Natural killer cell treated with Interleukin-12 subunit alpha and Interleukin-12 subunit beta and Interleukin-15 and Interleukin-18, amount 100 ng/mL, for 72 hours (primary cell): ENCODE data around the gene CD209. TPM values are rescaled to one million over a fixed set of nuclear protein-coding genes. Genes with fewer than 3 reads are reported as not detected.
"Not testable (repeated sequence)": the region's sequence is repeated elsewhere in the genome, so short reads cannot be mapped to it uniquely, and the experiment has no call there.

Experiments
- ATAC-seq, 2 donors: fragments of 150-1000 bp; cut with Tn5 transposase in 1 of 2; sonication (Bioruptor Pico), chemical (Tn5 transposase) in 1 of 2; 2 replicates each; pipeline ENCODE4 v1.10.0; 2021
- DNase-seq: peaks from one replicate; pipeline ENCODE4 v3.0.0; 2022; ENCODE audit warnings: low spot score
- H3K27ac Mint-ChIP-seq, 2 donors: 1 replicate in 1 of 2; 2 replicates in 1 of 2; pipeline ENCODE4 v1.8.0; 2022; ENCODE audit warnings: mixed read lengths in 2 of 2, mild to moderate bottlenecking in 1 of 2, moderate library complexity in 1 of 2
- H3K27me3 Mint-ChIP-seq, 2 donors: 1 replicate in 1 of 2; 2 replicates in 1 of 2; pipeline ENCODE4 v1.8.0; 2022; ENCODE audit warnings: mixed read lengths in 2 of 2
- H3K36me3 Mint-ChIP-seq: one replicate; pipeline ENCODE4 v1.8.0; 2022; ENCODE audit warnings: mixed read lengths
- H3K4me1 Mint-ChIP-seq, 2 donors: 1 replicate in 1 of 2; 2 replicates in 1 of 2; pipeline ENCODE4 v1.8.0; 2022; ENCODE audit warnings: low read depth in 2 of 2, mixed read lengths in 2 of 2, mild to moderate bottlenecking in 1 of 2
- H3K4me3 Mint-ChIP-seq: one replicate; pipeline ENCODE4 v1.8.0; 2022; ENCODE audit warnings: mixed read lengths
- H3K9me3 Mint-ChIP-seq: 2 replicates; pipeline ENCODE4 v1.8.0; 2022; ENCODE audit warnings: mixed read lengths
- total RNA-seq, 2 donors: library from RNA; stranded (reverse); gene quantifications; one replicate each; pipeline ENCODE4 v1.2.3, GENCODE V29; 2022

The CD209 gene, protein sequence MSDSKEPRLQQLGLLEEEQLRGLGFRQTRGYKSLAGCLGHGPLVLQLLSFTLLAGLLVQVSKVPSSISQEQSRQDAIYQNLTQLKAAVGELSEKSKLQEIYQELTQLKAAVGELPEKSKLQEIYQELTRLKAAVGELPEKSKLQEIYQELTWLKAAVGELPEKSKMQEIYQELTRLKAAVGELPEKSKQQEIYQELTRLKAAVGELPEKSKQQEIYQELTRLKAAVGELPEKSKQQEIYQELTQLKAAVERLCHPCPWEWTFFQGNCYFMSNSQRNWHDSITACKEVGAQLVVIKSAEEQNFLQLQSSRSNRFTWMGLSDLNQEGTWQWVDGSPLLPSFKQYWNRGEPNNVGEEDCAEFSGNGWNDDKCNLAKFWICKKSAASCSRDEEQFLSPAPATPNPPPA
- not detected for total RNA-seq

DNA sequence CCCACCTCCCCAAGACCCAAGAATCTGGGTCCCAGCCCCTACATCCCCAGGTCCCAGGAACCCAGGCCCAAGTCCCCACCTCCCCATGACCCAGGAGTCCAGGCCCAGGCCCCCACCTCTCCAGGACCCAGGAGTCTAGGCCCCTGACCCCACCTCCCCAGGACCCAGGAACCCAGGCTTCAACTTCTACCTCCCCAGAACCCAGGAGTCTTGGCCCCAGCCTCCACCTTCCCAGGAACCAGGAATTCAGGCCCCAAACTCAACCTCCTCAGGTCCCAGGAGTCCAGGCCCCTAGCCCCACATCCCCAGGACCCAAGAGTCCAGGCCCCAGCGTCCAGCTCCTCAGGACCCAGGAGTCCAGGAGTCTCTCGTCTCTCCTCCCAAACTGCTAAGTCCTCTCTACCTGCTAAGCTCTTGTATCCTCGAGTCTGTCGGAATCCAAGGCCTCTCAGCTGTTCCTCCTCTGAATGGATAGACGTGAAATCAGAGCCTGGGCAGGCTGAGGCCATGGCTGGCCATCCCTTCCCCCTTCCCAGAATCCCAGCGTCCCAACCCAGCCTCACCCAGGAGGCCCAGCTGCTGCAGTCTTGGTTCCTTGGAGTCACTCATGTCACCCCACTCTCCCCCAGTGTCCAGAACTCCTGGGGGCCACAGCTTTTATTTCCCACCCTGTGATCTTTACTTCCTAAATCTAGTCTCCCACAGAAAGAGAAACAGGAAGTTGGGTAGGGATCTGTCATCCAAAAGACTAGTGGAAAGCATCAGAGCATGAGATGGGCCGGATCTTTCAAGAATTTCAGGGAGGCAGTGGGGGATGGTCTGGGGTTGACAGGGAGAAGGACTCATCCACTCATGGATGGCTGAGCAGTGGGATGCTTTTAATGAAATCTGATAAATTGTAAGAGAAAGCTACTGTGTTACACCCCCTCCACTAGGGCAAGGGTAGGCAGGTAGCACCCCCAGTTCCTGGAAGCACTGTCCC is at the start of gene CD209:
TSS of gene CD209 (minus strand) at position 632 of the 982 bp plus-strand sequence. CDS start at position 609, 23 bp downstream.
- no peak for ATAC-seq
- Mint-ChIP-seq H3K27me3 (peaks cover 25 to 26% of the 10 kb centered on the region in 2 donors), H3K9me3 (peaks cover 5% of the 10 kb centered on the region), H3K4me1 (peaks cover 14 to 15% of the 10 kb centered on the region in 2 donors), H3K36me3 (peaks cover 6% of the 10 kb centered on the region), H3K4me3 (no peak within 1 kb of the TSS), H3K27ac (no peak within 1 kb of the TSS)
- no peak for DNase-seq

DNA sequence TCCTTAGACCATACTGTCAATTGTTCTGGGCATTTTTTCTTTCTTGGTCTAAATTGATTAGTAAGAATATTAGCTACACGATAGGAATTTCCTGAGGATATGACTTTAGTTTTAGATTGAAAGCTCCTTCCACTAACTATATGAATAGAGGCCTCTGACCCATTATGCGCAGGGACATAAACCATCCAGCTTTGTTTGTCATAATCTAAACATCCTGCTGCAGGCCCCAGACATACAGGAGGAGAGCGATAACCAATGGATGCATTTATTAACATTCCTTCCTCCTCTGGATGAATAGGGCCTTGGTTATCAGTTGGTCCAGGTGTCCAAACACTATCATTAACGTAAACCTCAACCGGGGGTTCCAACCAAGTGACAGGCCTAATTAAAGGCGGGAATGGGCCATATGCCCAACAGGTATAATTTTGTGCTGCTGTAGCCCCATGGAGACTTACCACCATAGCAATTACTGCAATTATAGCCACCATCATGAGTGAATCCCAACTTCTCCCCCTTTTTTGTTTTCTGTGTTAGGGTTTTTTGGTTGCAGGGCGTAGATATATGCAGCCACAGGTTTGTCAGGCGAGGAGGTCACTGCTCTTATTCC is 48.3 kb upstream of the CD209 start:
- ATAC-seq (no peak), DNase-seq (no peak)
- Mint-ChIP-seq H3K4me1 (peaks cover 0 to 3% of the 10 kb centered on the region in 2 donors), H3K9me3 (no peaks in the 10 kb centered on the region), H3K4me3 (no peak overlapping the region), H3K27ac (no peak overlapping the region), H3K27me3 (peaks cover 14 to 24% of the 10 kb centered on the region in 2 donors), H3K36me3 (no peaks in the 10 kb centered on the region)

GRCh38 chr19:7793493-7793892 is 46.2 kb upstream of the CD209 start:
- ATAC-seq = no peak
- H3K27ac Mint-ChIP-seq = no peak overlapping the region

GRCh38 chr19:7792701-7793100 is 45.4 kb upstream of the CD209 start:
- H3K9me3 Mint-ChIP-seq, DNase-seq, H3K27ac Mint-ChIP-seq, H3K4me1 Mint-ChIP-seq, H3K36me3 Mint-ChIP-seq, H3K4me3 Mint-ChIP-seq, ATAC-seq: not testable (repeated sequence)
- H3K27me3 Mint-ChIP-seq = peaks cover 13 to 25% of the 10 kb centered on the region in 2 donors

More at GRCh38 chr19:7793493-7793892, 46.2 kb upstream of the CD209 start:
- Mint-ChIP-seq H3K9me3 (no peaks in the 10 kb centered on the region), H3K4me1 (no peaks in the 10 kb centered on the region), H3K27me3 (peaks cover 14 to 25% of the 10 kb centered on the region in 2 donors), H3K36me3 (no peaks in the 10 kb centered on the region), H3K4me3 (no peak overlapping the region)
- DNase-seq = no peak

GRCh38 chr19:7792281-7792680 is 44.9 kb upstream of the CD209 start:
- H3K9me3 Mint-ChIP-seq = no peaks in the 10 kb centered on the region
- no peak overlapping the region for H3K4me3 Mint-ChIP-seq
- ATAC-seq (no peak), DNase-seq (no peak)
- H3K27ac Mint-ChIP-seq = no peak overlapping the region
- peaks cover 0 to 2% of the 10 kb centered on the region in 2 donors for H3K4me1 Mint-ChIP-seq
- H3K27me3 Mint-ChIP-seq = peaks cover 13 to 23% of the 10 kb centered on the region in 2 donors
- H3K36me3 Mint-ChIP-seq = no peaks in the 10 kb centered on the region

- DNase-seq = no peak
- ATAC-seq = no peak
- H3K4me1 Mint-ChIP-seq = peaks cover 0 to 4% of the 10 kb centered on the region in 2 donors
Measured at GRCh38 chr19:7790416-7790815, 43.1 kb upstream of the CD209 start.

DNA sequence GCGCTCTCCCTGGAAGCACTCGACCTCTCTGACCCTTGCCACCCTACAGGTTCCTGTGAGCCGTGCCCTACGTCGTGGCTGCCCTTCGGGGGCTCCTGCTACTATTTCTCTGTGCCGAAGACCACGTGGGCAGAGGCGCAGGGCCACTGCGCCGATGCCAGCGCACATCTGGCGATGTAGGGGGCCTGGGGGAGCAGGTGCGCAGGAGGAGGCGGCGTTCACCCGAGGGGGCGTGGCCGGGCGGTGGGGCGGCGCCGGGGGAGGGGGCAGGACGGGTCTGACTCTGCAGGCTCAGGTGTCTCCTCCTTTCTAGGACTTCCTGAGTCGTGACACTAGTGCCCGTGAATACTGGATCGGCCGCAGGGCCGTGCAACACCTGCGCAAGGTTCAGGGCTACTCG is 42.1 kb upstream of the CD209 start:
- Mint-ChIP-seq H3K27me3 (peaks cover 18 to 26% of the 10 kb centered on the region in 2 donors), H3K36me3 (peaks cover 4% of the 10 kb centered on the region), H3K27ac (no peak overlapping the region), H3K4me3 (no peak overlapping the region), H3K4me1 (peaks cover 0 to 4% of the 10 kb centered on the region in 2 donors), H3K9me3 (no peaks in the 10 kb centered on the region)
- no peak for DNase-seq
- ATAC-seq = no peak

More at GRCh38 chr19:7790416-7790815, 43.1 kb upstream of the CD209 start:
- H3K9me3 Mint-ChIP-seq = no peaks in the 10 kb centered on the region
- H3K4me3 Mint-ChIP-seq = no peak overlapping the region
- H3K27me3 Mint-ChIP-seq = peaks cover 17 to 18% of the 10 kb centered on the region in 2 donors
- H3K36me3 Mint-ChIP-seq = no peaks in the 10 kb centered on the region
- H3K27ac Mint-ChIP-seq = no peak overlapping the region

- no peaks in the 10 kb centered on the region for H3K9me3 Mint-ChIP-seq
- H3K36me3 Mint-ChIP-seq = peaks cover 4% of the 10 kb centered on the region
- H3K27me3 Mint-ChIP-seq = peaks cover 23 to 31% of the 10 kb centered on the region in 2 donors
- H3K27ac Mint-ChIP-seq = no peak overlapping the region
- H3K4me3 Mint-ChIP-seq = no peak overlapping the region
- no peak for ATAC-seq
- peaks cover 0 to 6% of the 10 kb centered on the region in 2 donors for H3K4me1 Mint-ChIP-seq
- DNase-seq = no peak
Measured at GRCh38 chr19:7788933-7789323, 41.6 kb upstream of the CD209 start.

- ATAC-seq (no peak), DNase-seq (no peak)
- no peak overlapping the region for H3K27ac Mint-ChIP-seq
- peaks cover 4% of the 10 kb centered on the region for H3K36me3 Mint-ChIP-seq
- no peak overlapping the region for H3K4me3 Mint-ChIP-seq
- H3K27me3 Mint-ChIP-seq = peaks cover 29 to 37% of the 10 kb centered on the region in 2 donors
- peaks cover 0 to 8% of the 10 kb centered on the region in 2 donors for H3K4me1 Mint-ChIP-seq
- no peaks in the 10 kb centered on the region for H3K9me3 Mint-ChIP-seq
Measured at GRCh38 chr19:7788178-7788932, 41.0 kb upstream of the CD209 start.

DNA sequence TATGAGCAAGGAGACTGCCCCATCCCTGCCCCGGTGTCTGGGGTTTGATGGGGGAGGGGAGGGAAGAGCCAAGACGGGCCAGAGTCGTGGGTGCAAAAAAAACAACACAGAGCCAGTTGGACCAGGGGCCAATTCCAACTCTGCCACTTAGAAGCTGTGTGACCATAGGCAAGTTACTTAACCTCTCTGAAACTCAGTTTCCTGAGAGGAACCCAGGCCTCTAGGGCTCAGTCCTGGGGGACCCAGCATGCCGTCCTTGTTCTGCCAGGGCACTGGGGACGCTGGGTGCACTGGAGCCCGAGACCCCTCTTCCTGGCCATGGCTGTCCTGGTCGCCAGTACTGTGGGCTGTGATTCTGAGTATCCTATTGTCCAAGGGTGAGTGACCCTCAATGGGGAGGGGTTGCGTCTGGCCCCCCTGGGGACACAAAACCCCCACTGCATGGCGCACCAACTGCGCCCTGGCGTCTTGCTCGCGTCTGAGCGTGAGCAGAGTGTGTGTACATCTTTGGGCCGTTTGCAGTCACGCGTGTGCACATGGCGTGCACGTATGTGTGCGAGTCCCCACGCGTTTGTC is 40.4 kb upstream of the CD209 start:
- no peak overlapping the region for H3K27ac Mint-ChIP-seq
- no peak overlapping the region for H3K4me3 Mint-ChIP-seq
- peaks cover 29 to 40% of the 10 kb centered on the region in 2 donors for H3K27me3 Mint-ChIP-seq
- H3K4me1 Mint-ChIP-seq = peaks cover 0 to 8% of the 10 kb centered on the region in 2 donors
- DNase-seq = no peak
- H3K36me3 Mint-ChIP-seq = peaks cover 4% of the 10 kb centered on the region
- peak; percentile 6 to 35 for ATAC-seq
- no peaks in the 10 kb centered on the region for H3K9me3 Mint-ChIP-seq

GRCh38 chr19:7787141-7787540 is 39.8 kb upstream of the CD209 start:
- DNase-seq = no peak
- no peak for ATAC-seq
- Mint-ChIP-seq H3K27ac (no peak overlapping the region), H3K27me3 (peaks cover 25 to 37% of the 10 kb centered on the region in 2 donors), H3K36me3 (peaks cover 4% of the 10 kb centered on the region), H3K9me3 (no peaks in the 10 kb centered on the region), H3K4me3 (no peak overlapping the region), H3K4me1 (peaks cover 0 to 8% of the 10 kb centered on the region in 2 donors)

GRCh38 chr19:7784856-7785255 is 37.5 kb upstream of the CD209 start:
- Mint-ChIP-seq H3K9me3 (no peaks in the 10 kb centered on the region), H3K27me3 (peaks cover 34 to 53% of the 10 kb centered on the region in 2 donors), H3K27ac (no peak overlapping the region), H3K4me3 (no peak overlapping the region), H3K4me1 (peaks cover 0 to 8% of the 10 kb centered on the region in 2 donors), H3K36me3 (peaks cover 4% of the 10 kb centered on the region)
- DNase-seq (no peak), ATAC-seq (no peak)
